D721Med (cell line): ENCODE data around the gene TRABD2A.

ENCODE experiments used
- DNase-seq: peaks from one replicate; pipeline ENCODE4 v3.0.0; 2011; ENCODE audit warnings: low spot score; ENCODE audit not compliant: insufficient read length
- FAIRE-seq: peaks from 2 replicates; lab custom pipeline; 2011; peaks lifted over from hg19 to GRCh38; lab: Jason Lieb, UNC
- CTCF ChIP-seq: IDR thresholded peaks from 2 replicates; pipeline ENCODE4 v1.5.1; 2012; ENCODE audit warnings: mild to moderate bottlenecking, control low read depth; ENCODE audit not compliant: insufficient read depth; ENCODE audit errors: missing control alignments

TRABD2A gene

GRCh38 chr2:84847326-84848050 is 33.4 kb downstream of the TRABD2A start:
- FAIRE-seq = no peak
- no peak for TF ChIP-seq CTCF
- no peak for DNase-seq

GRCh38 chr2:84846741-84847142 is 34.1 kb downstream of the TRABD2A start:
- no peak for FAIRE-seq
- TF ChIP-seq CTCF = no peak
- DNase-seq = no peak

- FAIRE-seq = peak; percentile 90
These were observed 34.7 kb downstream of the TRABD2A start for GRCh38 chr2:84846041-84846663.

DNA sequence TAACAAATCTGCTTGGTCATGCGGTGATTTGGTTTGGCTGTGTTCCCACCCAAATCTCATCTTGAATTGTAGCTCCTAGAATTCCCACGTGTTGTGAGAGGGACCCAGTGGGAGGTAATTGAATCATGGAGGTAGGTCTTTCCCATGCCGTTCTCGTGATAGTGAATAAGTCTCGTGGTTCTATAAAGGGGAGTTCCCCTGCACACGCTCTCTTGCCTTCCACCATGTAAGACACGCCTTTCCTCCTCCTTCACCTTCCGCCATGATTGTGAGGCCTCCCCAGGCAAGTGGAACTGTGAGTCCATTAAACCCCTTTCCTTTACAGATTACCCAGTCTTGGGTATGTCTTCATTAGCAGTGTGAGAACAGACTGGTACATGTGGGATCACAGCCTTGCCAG is 36.7 kb downstream of the TRABD2A start:
- FAIRE-seq (no peak), DNase-seq (no peak)
- TF ChIP-seq CTCF = no peak

More at GRCh38 chr2:84846041-84846663, 34.7 kb downstream of the TRABD2A start:
- TF ChIP-seq CTCF = no peak
- peak; percentile 58 for DNase-seq

- DNase-seq (no peak), FAIRE-seq (no peak)
- no peak for TF ChIP-seq CTCF
These were observed 39.3 kb downstream of the TRABD2A start for GRCh38 chr2:84841577-84841976.

DNA sequence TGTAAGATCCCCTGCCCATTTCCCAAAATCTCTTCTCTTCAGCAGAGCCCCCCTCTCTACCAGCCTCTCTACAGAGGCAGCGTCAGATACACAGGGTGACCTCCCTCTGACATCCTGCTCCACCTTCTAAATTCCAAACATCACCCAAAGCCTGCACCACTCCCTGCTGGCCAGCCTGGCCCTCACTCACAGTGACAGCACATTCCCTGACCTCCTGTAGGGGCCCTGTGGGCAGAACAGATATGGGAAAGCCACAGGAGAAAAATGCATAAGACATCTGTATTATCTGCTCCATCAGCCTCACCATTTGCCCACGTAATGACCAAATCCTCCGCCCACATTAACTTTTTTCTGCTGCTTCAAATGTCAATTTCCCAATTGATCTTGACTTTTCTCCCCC is 40.6 kb downstream of the TRABD2A start:
- DNase-seq = no peak
- no peak for TF ChIP-seq CTCF
- FAIRE-seq = no peak

DNA sequence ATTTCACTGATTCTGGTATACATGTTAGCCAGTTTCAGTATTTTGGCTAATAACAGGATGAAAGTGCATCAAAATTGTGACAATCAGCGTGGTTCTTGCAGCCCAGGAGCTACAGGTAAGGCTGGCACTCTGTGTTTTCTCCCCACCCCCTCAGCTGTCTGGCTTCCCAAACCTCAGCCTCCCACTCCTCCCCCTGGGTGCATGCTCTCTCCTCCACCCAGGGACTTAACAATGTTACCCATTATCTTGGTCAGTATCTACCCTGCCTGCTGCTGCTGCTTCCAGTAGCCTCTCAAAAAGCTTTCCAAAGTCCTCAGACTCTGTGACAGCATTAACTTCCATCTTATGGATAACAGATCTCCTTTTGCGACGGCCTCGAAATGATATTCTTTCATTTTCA is 41.0 kb downstream of the TRABD2A start:
- no peak for FAIRE-seq
- no peak for DNase-seq
- no peak for TF ChIP-seq CTCF
